Measurements from ENCODE around the gene DEFB132.

The DEFB132 gene

DNA sequence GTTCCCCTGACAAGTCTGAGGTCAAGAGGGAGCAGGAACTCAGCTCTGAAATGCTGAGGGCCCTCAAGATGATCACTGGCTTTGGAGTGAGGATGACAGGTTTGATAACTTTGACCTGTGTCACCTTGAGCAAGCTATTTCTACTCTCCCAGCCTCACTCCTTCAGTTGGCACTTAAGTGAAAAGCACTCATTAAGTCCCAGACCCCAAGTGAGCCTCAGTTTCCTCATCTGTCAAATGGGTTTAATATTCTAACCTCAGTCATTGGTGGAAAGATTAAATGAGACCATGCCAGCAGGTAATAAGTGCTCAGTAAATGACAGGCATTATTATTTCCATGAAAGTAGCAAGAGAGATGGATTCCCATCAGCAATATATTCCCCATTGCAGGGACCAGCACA lies 14.0 kb downstream of the DEFB132 start (continued):
- TF ChIP-seq OSR1 (CRISPR knock-in tag; IDR thresholded peaks at IDR 0.05) (no peak), ZFP3 (CRISPR knock-in tag; IDR thresholded peaks at IDR 0.05) (no peak), RARB (CRISPR knock-in tag; IDR thresholded peaks at IDR 0.05) (no peak), ZNF8 (CRISPR knock-in tag; IDR thresholded peaks at IDR 0.05) (no peak), ZC3H10 (CRISPR knock-in tag; IDR thresholded peaks at IDR 0.05) (no peak)
- TF ChIP-seq, protein P1, sequence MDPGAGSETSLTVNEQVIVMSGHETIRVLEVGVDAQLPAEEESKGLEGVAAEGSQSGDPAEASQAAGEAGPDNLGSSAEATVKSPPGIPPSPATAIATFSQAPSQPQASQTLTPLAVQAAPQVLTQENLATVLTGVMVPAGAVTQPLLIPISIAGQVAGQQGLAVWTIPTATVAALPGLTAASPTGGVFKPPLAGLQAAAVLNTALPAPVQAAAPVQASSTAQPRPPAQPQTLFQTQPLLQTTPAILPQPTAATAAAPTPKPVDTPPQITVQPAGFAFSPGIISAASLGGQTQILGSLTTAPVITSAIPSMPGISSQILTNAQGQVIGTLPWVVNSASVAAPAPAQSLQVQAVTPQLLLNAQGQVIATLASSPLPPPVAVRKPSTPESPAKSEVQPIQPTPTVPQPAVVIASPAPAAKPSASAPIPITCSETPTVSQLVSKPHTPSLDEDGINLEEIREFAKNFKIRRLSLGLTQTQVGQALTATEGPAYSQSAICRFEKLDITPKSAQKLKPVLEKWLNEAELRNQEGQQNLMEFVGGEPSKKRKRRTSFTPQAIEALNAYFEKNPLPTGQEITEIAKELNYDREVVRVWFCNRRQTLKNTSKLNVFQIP (CRISPR knock-in tag; IDR thresholded peaks at IDR 0.05; ENCODE audit: borderline replicate concordance, low read depth) = no peak
- TF ChIP-seq, protein P2, sequence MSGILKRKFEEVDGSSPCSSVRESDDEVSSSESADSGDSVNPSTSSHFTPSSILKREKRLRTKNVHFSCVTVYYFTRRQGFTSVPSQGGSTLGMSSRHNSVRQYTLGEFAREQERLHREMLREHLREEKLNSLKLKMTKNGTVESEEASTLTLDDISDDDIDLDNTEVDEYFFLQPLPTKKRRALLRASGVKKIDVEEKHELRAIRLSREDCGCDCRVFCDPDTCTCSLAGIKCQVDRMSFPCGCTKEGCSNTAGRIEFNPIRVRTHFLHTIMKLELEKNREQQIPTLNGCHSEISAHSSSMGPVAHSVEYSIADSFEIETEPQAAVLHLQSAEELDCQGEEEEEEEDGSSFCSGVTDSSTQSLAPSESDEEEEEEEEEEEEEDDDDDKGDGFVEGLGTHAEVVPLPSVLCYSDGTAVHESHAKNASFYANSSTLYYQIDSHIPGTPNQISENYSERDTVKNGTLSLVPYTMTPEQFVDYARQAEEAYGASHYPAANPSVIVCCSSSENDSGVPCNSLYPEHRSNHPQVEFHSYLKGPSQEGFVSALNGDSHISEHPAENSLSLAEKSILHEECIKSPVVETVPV (CRISPR knock-in tag; IDR thresholded peaks at IDR 0.05) = no peak

DNA sequence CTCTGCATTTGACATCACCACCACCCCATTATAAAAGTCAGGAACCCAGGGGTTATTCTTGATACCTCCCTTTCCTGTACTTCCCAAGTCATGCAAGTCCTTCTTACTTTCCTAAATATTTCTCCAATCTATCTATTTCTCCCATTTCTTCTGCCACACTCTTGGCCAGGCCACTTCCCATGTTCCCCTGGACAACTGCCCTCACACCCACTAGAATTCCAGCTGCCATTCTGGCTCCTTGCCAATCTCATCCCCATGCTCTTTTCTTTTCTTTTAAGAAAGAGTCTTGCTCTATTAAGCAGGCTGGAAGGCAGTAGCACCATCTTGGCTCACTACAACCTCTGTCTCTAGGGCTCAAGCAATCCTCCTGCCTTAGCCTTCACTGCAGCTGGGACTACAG lies 15.2 kb downstream of the DEFB132 start:
- no peak for ATAC-seq
- TF ChIP-seq ARNTL (CRISPR knock-in tag; IDR thresholded peaks at IDR 0.05; ENCODE audit: borderline replicate concordance, low read depth) = no peak
- no peak for TF ChIP-seq TCF4 (CRISPR knock-in tag; IDR thresholded peaks at IDR 0.05; ENCODE audit: borderline replicate concordance)
- TF ChIP-seq, protein P1 (CRISPR knock-in tag; IDR thresholded peaks at IDR 0.05; ENCODE audit: borderline replicate concordance, low read depth) = no peak
- no peak for TF ChIP-seq ZNF565 (CRISPR knock-in tag; conservative IDR thresholded peaks at IDR 0.05; ENCODE audit: low read depth)
- no peak for TF ChIP-seq PPARA (CRISPR knock-in tag; IDR thresholded peaks at IDR 0.05; ENCODE audit: borderline replicate concordance)
- TF ChIP-seq ISL1 (CRISPR knock-in tag; IDR thresholded peaks at IDR 0.05) = no peak

DNA sequence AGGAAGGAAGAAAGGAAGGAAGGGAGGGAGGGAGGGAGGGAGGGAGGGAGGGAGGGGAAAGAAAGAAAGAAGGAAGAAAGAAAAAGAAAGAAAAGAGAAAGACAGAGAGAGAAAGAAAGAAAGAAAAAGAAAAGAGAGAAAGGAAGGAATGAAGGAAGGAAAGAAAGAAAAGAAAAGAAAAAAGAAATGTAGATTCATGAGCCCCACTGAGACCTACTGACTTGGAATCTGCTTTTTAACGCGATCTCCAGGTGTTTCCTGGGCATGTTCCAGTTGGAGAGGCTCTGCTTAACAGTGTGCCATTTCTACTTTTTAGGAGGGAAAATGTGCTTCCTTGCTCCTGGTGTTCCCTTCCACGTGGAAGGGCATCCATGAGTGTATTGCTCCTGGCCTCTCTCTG lies 16.4 kb downstream of the DEFB132 start:
- no peak for ATAC-seq
- TF ChIP-seq, protein P3, sequence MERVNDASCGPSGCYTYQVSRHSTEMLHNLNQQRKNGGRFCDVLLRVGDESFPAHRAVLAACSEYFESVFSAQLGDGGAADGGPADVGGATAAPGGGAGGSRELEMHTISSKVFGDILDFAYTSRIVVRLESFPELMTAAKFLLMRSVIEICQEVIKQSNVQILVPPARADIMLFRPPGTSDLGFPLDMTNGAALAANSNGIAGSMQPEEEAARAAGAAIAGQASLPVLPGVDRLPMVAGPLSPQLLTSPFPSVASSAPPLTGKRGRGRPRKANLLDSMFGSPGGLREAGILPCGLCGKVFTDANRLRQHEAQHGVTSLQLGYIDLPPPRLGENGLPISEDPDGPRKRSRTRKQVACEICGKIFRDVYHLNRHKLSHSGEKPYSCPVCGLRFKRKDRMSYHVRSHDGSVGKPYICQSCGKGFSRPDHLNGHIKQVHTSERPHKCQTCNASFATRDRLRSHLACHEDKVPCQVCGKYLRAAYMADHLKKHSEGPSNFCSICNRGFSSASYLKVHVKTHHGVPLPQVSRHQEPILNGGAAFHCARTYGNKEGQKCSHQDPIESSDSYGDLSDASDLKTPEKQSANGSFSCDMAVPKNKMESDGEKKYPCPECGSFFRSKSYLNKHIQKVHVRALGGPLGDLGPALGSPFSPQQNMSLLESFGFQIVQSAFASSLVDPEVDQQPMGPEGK (CRISPR knock-in tag; IDR thresholded peaks at IDR 0.05; ENCODE audit: borderline replicate concordance) = no peak
- TF ChIP-seq ZNF70 (CRISPR knock-in tag; IDR thresholded peaks at IDR 0.05) (no peak), ZFP30 (CRISPR knock-in tag; IDR thresholded peaks at IDR 0.05) (no peak), BACH2 (CRISPR knock-in tag; IDR thresholded peaks at IDR 0.05; ENCODE audit: borderline replicate concordance) (no peak), OSR1 (CRISPR knock-in tag; IDR thresholded peaks at IDR 0.05) (no peak), ZFP3 (CRISPR knock-in tag; IDR thresholded peaks at IDR 0.05) (no peak), ZNF8 (CRISPR knock-in tag; IDR thresholded peaks at IDR 0.05) (no peak), ISL1 (CRISPR knock-in tag; IDR thresholded peaks at IDR 0.05) (no peak), ESRRG (CRISPR knock-in tag; IDR thresholded peaks at IDR 0.05) (no peak), ARNTL (CRISPR knock-in tag; IDR thresholded peaks at IDR 0.05; ENCODE audit: borderline replicate concordance, low read depth) (no peak), TCF4 (CRISPR knock-in tag; IDR thresholded peaks at IDR 0.05; ENCODE audit: borderline replicate concordance) (no peak), CSDC2 (CRISPR knock-in tag; IDR thresholded peaks at IDR 0.05) (no peak)
- TF ChIP-seq, protein P4, sequence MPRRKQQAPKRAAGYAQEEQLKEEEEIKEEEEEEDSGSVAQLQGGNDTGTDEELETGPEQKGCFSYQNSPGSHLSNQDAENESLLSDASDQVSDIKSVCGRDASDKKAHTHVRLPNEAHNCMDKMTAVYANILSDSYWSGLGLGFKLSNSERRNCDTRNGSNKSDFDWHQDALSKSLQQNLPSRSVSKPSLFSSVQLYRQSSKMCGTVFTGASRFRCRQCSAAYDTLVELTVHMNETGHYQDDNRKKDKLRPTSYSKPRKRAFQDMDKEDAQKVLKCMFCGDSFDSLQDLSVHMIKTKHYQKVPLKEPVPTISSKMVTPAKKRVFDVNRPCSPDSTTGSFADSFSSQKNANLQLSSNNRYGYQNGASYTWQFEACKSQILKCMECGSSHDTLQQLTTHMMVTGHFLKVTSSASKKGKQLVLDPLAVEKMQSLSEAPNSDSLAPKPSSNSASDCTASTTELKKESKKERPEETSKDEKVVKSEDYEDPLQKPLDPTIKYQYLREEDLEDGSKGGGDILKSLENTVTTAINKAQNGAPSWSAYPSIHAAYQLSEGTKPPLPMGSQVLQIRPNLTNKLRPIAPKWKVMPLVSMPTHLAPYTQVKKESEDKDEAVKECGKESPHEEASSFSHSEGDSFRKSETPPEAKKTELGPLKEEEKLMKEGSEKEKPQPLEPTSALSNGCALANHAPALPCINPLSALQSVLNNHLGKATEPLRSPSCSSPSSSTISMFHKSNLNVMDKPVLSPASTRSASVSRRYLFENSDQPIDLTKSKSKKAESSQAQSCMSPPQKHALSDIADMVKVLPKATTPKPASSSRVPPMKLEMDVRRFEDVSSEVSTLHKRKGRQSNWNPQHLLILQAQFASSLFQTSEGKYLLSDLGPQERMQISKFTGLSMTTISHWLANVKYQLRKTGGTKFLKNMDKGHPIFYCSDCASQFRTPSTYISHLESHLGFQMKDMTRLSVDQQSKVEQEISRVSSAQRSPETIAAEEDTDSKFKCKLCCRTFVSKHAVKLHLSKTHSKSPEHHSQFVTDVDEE (CRISPR knock-in tag; IDR thresholded peaks at IDR 0.05) = no peak
- TF ChIP-seq, protein P5, sequence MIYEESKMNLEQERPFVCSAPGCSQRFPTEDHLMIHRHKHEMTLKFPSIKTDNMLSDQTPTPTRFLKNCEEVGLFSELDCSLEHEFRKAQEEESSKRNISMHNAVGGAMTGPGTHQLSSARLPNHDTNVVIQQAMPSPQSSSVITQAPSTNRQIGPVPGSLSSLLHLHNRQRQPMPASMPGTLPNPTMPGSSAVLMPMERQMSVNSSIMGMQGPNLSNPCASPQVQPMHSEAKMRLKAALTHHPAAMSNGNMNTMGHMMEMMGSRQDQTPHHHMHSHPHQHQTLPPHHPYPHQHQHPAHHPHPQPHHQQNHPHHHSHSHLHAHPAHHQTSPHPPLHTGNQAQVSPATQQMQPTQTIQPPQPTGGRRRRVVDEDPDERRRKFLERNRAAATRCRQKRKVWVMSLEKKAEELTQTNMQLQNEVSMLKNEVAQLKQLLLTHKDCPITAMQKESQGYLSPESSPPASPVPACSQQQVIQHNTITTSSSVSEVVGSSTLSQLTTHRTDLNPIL (CRISPR knock-in tag; IDR thresholded peaks at IDR 0.05; ENCODE audit: low read depth) = no peak

Data from SK-N-SH treated with all-trans-retinoic acid at 6 μM for 48 hours (cell line).